Keratinocyte (primary cell): ENCODE results near the gene FAM13A. TPM values are rescaled to one million over a fixed set of nuclear protein-coding genes. Genes with fewer than 3 reads are reported as not detected.
"Not testable (repeated sequence)": the region's sequence is repeated elsewhere in the genome, so short reads cannot be mapped to it uniquely, and the experiment has no call there.

ENCODE experiments used
- DNase-seq: peaks from one replicate; pipeline ENCODE4 v3.0.0-alpha.2; 2011; ENCODE audit warnings: low read depth, missing footprints, low spot score
- FAIRE-seq: peaks from 2 replicates; lab custom pipeline; 2011; peaks lifted over from hg19 to GRCh38; lab: Jason Lieb, UNC
- H2AFZ ChIP-seq: 2 replicates; pipeline ENCODE4 v1.6.0; 2012; ENCODE audit warnings: low read length, control low read depth, inconsistent platforms; ENCODE audit not compliant: control insufficient read depth
- H3K27ac ChIP-seq: 2 replicates; pipeline ENCODE4 v1.5.1; 2011; ENCODE audit warnings: low read length; ENCODE audit not compliant: control insufficient read depth, insufficient read depth
- H3K27me3 ChIP-seq: 3 replicates; pipeline ENCODE4 v1.6.0; 2011; ENCODE audit warnings: low read length; ENCODE audit not compliant: control insufficient read depth, insufficient read depth; ENCODE audit errors: extremely low read depth
- H3K36me3 ChIP-seq, 2 experiments: 2 replicates in 1 of 2; 3 replicates in 1 of 2; pipeline ENCODE4 v1.5.1; 2011; ENCODE audit warnings: low read length in 2 of 2, mild to moderate bottlenecking in 1 of 2; ENCODE audit not compliant: control insufficient read depth in 2 of 2, insufficient read depth in 2 of 2; ENCODE audit errors: extremely low read depth in 1 of 2
- H3K4me1 ChIP-seq: 3 replicates; pipeline ENCODE4 v1.5.1; 2011; ENCODE audit warnings: low read length; ENCODE audit not compliant: control insufficient read depth, insufficient read depth; ENCODE audit errors: extremely low read depth
- H3K4me2 ChIP-seq: 3 replicates; pipeline ENCODE4 v1.6.0; 2011; ENCODE audit warnings: low read depth, low read length; ENCODE audit not compliant: control insufficient read depth, insufficient read depth; ENCODE audit errors: extremely low read depth
- H3K4me3 ChIP-seq, 3 experiments: fragments of 200-600 bp in 1 of 3; sonication (generic) in 1 of 3; 2 replicates in 2 of 3; 3 replicates in 1 of 3; pipeline ENCODE4 v1.5.1; 2011 to 2016; ENCODE audit warnings: low read length in 3 of 3, mild to moderate bottlenecking in 3 of 3, control low read depth in 2 of 3, inconsistent platforms in 1 of 3, low read depth in 1 of 3, mixed read lengths in 1 of 3, mixed run types in 1 of 3, moderate library complexity in 1 of 3; ENCODE audit not compliant: control insufficient read depth in 2 of 3, insufficient read depth in 2 of 3; ENCODE audit errors: extremely low read depth in 1 of 3
- H3K79me2 ChIP-seq: 2 replicates; pipeline ENCODE4 v1.6.0; 2012; ENCODE audit warnings: low read length; ENCODE audit not compliant: control insufficient read depth, insufficient read depth
- H3K9ac ChIP-seq: 3 replicates; pipeline ENCODE4 v1.6.0; 2011; ENCODE audit warnings: low read length; ENCODE audit not compliant: control insufficient read depth, insufficient read depth; ENCODE audit errors: extremely low read depth
- H3K9me1 ChIP-seq: 3 replicates; pipeline ENCODE4 v1.6.0; 2011; ENCODE audit warnings: low read length; ENCODE audit not compliant: control insufficient read depth, insufficient read depth; ENCODE audit errors: extremely low read depth
- H3K9me3 ChIP-seq: 2 replicates; pipeline ENCODE4 v1.5.1; 2012; ENCODE audit warnings: low read depth, low read length; ENCODE audit not compliant: control insufficient read depth
- H4K20me1 ChIP-seq: 3 replicates; pipeline ENCODE4 v1.6.0; 2011; ENCODE audit warnings: low read length; ENCODE audit not compliant: control insufficient read depth, insufficient read depth; ENCODE audit errors: extremely low read depth
- CTCF ChIP-seq, 3 experiments: IDR thresholded peaks in 1 of 3; conservative IDR thresholded peaks in 1 of 3; optimal IDR thresholded peaks in 1 of 3; 2 replicates in 2 of 3; 3 replicates in 1 of 3; pipeline versions ENCODE3 to v1.5.1; 2011; ENCODE audit warnings: low read length in 3 of 3, mild to moderate bottlenecking in 3 of 3, moderate library complexity in 2 of 3, control low read depth in 1 of 3, inconsistent platforms in 1 of 3; ENCODE audit not compliant: insufficient read depth in 2 of 3; ENCODE audit errors: extremely low read depth in 1 of 3
- EZH2 ChIP-seq: IDR thresholded peaks from one replicate; pipeline ENCODE4 v1.6.1; 2012; ENCODE audit warnings: inconsistent platforms, mild to moderate bottlenecking, low read length, moderate library complexity
- dilution Hi-C: fragments of 300-500 bp; cut with MboI; formaldehyde crosslinking; loops from one replicate; pipeline ENCODE4 v1.7.0; 2020; ENCODE audit warnings: low sequenced_read_pairs; ENCODE audit not compliant: extremely low pct_ligation_motif_present
- polyA plus RNA-seq, 5 experiments: library from polyadenylated mRNA; depleted of rRNA in 3 of 5; stranded (reverse) in 3 of 5; stranded (forward) in 1 of 5; unstranded in 1 of 5; fragments of >200 nt; gene quantifications; 1 replicate in 1 of 5; 2 replicates in 3 of 5; 3 replicates in 1 of 5; pipeline versions ENCODE4 v1.2.1 to v1.2.3, GENCODE V29; 2011 to 2012; ENCODE audit warnings: missing spikeins in 2 of 5, low read depth in 1 of 5, low replicate concordance in 1 of 5

The FAM13A gene
- polyA plus RNA-seq, 1 donor (not counting 4 experiments of a cell fraction or from before 2014, with no cell fraction given), result 6.0 TPM

DNA sequence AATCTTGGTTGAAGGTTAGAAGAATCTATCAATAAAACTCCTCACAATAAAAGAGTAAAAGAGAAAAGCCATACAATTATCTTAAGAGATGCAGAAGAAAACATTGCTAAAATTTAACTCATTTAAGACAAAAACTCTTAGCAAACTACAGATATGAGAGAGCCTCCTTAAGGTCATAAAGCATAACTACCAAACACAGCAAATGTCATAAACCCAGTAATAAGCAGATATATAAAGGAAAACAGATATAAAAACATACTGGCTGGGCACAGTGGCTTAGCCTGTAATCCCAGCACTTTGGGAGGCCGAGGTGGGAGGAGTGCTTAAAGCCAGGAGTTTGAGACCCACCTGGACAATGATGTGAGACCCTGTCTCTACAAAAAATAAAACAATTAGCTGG, 165.3 kb downstream of the FAM13A start:
- dilution Hi-C loops, result no loop called here
- Histone ChIP-seq H3K4me3 (no peak overlapping the region), H3K79me2 (no peaks in the 10 kb centered on the region), H4K20me1 (no peaks in the 10 kb centered on the region), H3K9me1 (no peaks in the 10 kb centered on the region), H3K4me2 (no peak overlapping the region), H3K36me3 (no peaks in the 10 kb centered on the region), H3K9me3 (no peaks in the 10 kb centered on the region), H3K27ac (no peak overlapping the region), H3K4me1 (peaks cover 3% of the 10 kb centered on the region), H3K9ac (no peak overlapping the region), H3K27me3 (no peaks in the 10 kb centered on the region), H2AFZ (no peak overlapping the region)
- DNase-seq (no peak), FAIRE-seq (no peak)
- no peak for TF ChIP-seq CTCF (optimal IDR thresholded peaks at IDR 0.05 in 1 of 3, IDR thresholded peaks at IDR 0.05 in 1 of 3, conservative IDR thresholded peaks at IDR 0.05 in 1 of 3; ENCODE audit: extremely low read depth in 1 of 3, insufficient read depth in 2 of 3, low read length in 3 of 3)
- no peak for TF ChIP-seq EZH2

- H3K9me1 ChIP-seq, H4K20me1 ChIP-seq, dilution Hi-C loops, FAIRE-seq, H3K9ac ChIP-seq, H3K4me1 ChIP-seq, H3K4me2 ChIP-seq, H3K27ac ChIP-seq, H3K79me2 ChIP-seq, H3K36me3 ChIP-seq, H3K27me3 ChIP-seq, DNase-seq, H2AFZ ChIP-seq, H3K9me3 ChIP-seq, H3K4me3 ChIP-seq: not testable (repeated sequence)
Measured at GRCh38 chr4:88887409-88887808, 169.6 kb downstream of the FAM13A start.

GRCh38 chr4:88881227-88881569, 175.8 kb downstream of the FAM13A start:
- Histone ChIP-seq H3K4me1 (no peaks in the 10 kb centered on the region), H3K27me3 (no peaks in the 10 kb centered on the region), H3K9ac (no peak overlapping the region), H3K4me2 (no peak overlapping the region), H4K20me1 (no peaks in the 10 kb centered on the region), H3K27ac (no peak overlapping the region), H3K36me3 (no peaks in the 10 kb centered on the region), H3K4me3 (no peak overlapping the region), H3K79me2 (no peaks in the 10 kb centered on the region), H3K9me1 (no peaks in the 10 kb centered on the region), H3K9me3 (no peaks in the 10 kb centered on the region), H2AFZ (no peak overlapping the region)
- dilution Hi-C loops, result no loop called here
- DNase-seq, result no peak
- no peak for TF ChIP-seq EZH2
- TF ChIP-seq CTCF (optimal IDR thresholded peaks at IDR 0.05 in 1 of 3, IDR thresholded peaks at IDR 0.05 in 1 of 3, conservative IDR thresholded peaks at IDR 0.05 in 1 of 3; ENCODE audit: extremely low read depth in 1 of 3, insufficient read depth in 2 of 3, low read length in 3 of 3), result no peak
- no peak for FAIRE-seq
